Measurements from ENCODE around the gene MPP1. TPM values are rescaled to one million over a fixed set of nuclear protein-coding genes. Genes with fewer than 3 reads are reported as not detected.
A peak's percentile ranks its signal among the peaks of the same experiment; 100 is the strongest.

Gene MPP1
- total RNA-seq, 1 experiment from 2014 or later: 89.3 TPM

- Histone ChIP-seq H3K9me3 (ENCODE audit: control insufficient read depth, insufficient read depth, low read depth, low read length) (peaks cover 8% of the 10 kb centered on the region; the same call in 1 of the 2 replicates), H3K4me3 (ENCODE audit: low read depth in 2 of 2, low read length in 2 of 2) (peak overlapping the region; percentile 75 to 81), H3K27ac (ENCODE audit: low read length) (peak overlapping the region; percentile 68), H3K27me3 (ENCODE audit: control insufficient read depth, insufficient read depth, low read length) (no peaks in the 10 kb centered on the region), H3K4me1 (ENCODE audit: control insufficient read depth, insufficient read depth, low read length) (peaks cover 37% of the 10 kb centered on the region), H3K36me3 (ENCODE audit: control insufficient read depth, insufficient read depth, low read length) (no peaks in the 10 kb centered on the region)
- in situ Hi-C loops (cut with HindIII; ENCODE audit: low pct_unique_long_range_greater_than_20kb, low sequenced_read_pairs): no loop called here
- CTCF ChIA-PET: interaction anchor here (0.6 to 0.7 kb wide), 3 partner anchors 37 to 441 kb away, joined by 3 to 6 read pairs (median 3); no protein-coding TSS in a partner anchor
- no TSS peak for BruUV-seq (replicated peaks)
- POLR2A ChIA-PET: interaction anchor here (0.6 to 1.0 kb wide), 3 partner anchors 10 to 258 kb away, joined by 3 to 5 read pairs (median 4); partner anchors contain the start of gene IKBKG
- DNase-seq (ENCODE audit: low read depth, low spot score) (no peak), ATAC-seq (peak; percentile 54)
- TF ChIP-seq POLR2AphosphoS5 (IDR thresholded peaks at IDR 0.05; ENCODE audit: low read depth, low read length): no peak; the same call in 1 of the 2 replicates
- no peak for TF ChIP-seq REST (IDR thresholded peaks at IDR 0.05; ENCODE audit: insufficient read depth in 1 of 2, low read depth in 2 of 2, low read length in 1 of 2)
- 0 out of 2 replicates have a peak, but pooled peaks have one; percentile 48 for TF ChIP-seq TCF7L2 (IDR thresholded peaks at IDR 0.05; ENCODE audit: low read depth, low read length)
- TF ChIP-seq CTCF (IDR thresholded peaks at IDR 0.05): no peak
- no peak for TF ChIP-seq SIN3A (IDR thresholded peaks at IDR 0.05; ENCODE audit: borderline replicate concordance, insufficient read depth, low read depth, low read length)
- intact Hi-C loops (cut with micrococcal nuclease; ENCODE audit: unreplicated experiment): no loop called here
Measured at GRCh38 chrX:154805696-154806091, 409 bp upstream of the MPP1 start.

GRCh38 chrX:154804261-154804956 lies 876 bp downstream of the MPP1 start:
- TF ChIP-seq REST (IDR thresholded peaks at IDR 0.05; ENCODE audit: insufficient read depth in 1 of 2, low read depth in 2 of 2, low read length in 1 of 2) (no peak), TCF7L2 (IDR thresholded peaks at IDR 0.05; ENCODE audit: low read depth, low read length) (no peak), POLR2AphosphoS5 (IDR thresholded peaks at IDR 0.05; ENCODE audit: low read depth, low read length) (no peak), CTCF (IDR thresholded peaks at IDR 0.05) (no peak), SIN3A (IDR thresholded peaks at IDR 0.05; ENCODE audit: borderline replicate concordance, insufficient read depth, low read depth, low read length) (no peak)
- BruUV-seq (replicated peaks): no TSS peak
- intact Hi-C loops (cut with micrococcal nuclease; ENCODE audit: unreplicated experiment) (no loop called here), in situ Hi-C loops (cut with HindIII; ENCODE audit: low pct_unique_long_range_greater_than_20kb, low sequenced_read_pairs) (no loop called here)
- ATAC-seq (0 out of 2 replicates have a peak, but pooled peaks have one; percentile 0), DNase-seq (ENCODE audit: low read depth, low spot score) (no peak)
- Histone ChIP-seq H3K4me3 (ENCODE audit: low read depth in 2 of 2, low read length in 2 of 2) (peak overlapping the region; percentile 75 to 81), H3K4me1 (ENCODE audit: control insufficient read depth, insufficient read depth, low read length) (peaks cover 50% of the 10 kb centered on the region), H3K9me3 (ENCODE audit: control insufficient read depth, insufficient read depth, low read depth, low read length) (peaks cover 8% of the 10 kb centered on the region; the same call in 1 of the 2 replicates), H3K27ac (ENCODE audit: low read length) (peak overlapping the region; percentile 83), H3K36me3 (ENCODE audit: control insufficient read depth, insufficient read depth, low read length) (no peaks in the 10 kb centered on the region), H3K27me3 (ENCODE audit: control insufficient read depth, insufficient read depth, low read length) (no peaks in the 10 kb centered on the region)
- ChIA-PET CTCF (interaction anchor here (0.6 kb wide), 1 partner anchor 23 kb away, joined by 4 read pairs; no protein-coding TSS in a partner anchor), POLR2A (interaction anchor here (0.5 kb wide), 1 partner anchor 35 kb away, joined by 5 read pairs; no protein-coding TSS in a partner anchor)
